ENCODE results near the gene ARL8A.

ARL8A gene

GRCh38 chr1:202163281-202164270 lies 19.0 kb upstream of the ARL8A start:
- DNase-seq (ENCODE audit: extremely low read depth, low read depth) = no peak
- TF ChIP-seq CTCF (IDR thresholded peaks at IDR 0.05; ENCODE audit: low read depth, low read length) = no peak

GRCh38 chr1:202162418-202163280 lies 18.1 kb upstream of the ARL8A start:
- TF ChIP-seq CTCF (IDR thresholded peaks at IDR 0.05; ENCODE audit: low read depth, low read length) = no peak

GRCh38 chr1:202162047-202162417 lies 17.5 kb upstream of the ARL8A start:
- no peak for TF ChIP-seq CTCF (IDR thresholded peaks at IDR 0.05; ENCODE audit: low read depth, low read length)
- no peak for DNase-seq (ENCODE audit: extremely low read depth, low read depth)

More at GRCh38 chr1:202162418-202163280, 18.1 kb upstream of the ARL8A start:
- no peak for DNase-seq (ENCODE audit: extremely low read depth, low read depth)

- TF ChIP-seq CTCF (IDR thresholded peaks at IDR 0.05; ENCODE audit: low read depth, low read length) = no peak
- DNase-seq (ENCODE audit: extremely low read depth, low read depth) = no peak
These were observed 16.9 kb upstream of the ARL8A start for GRCh38 chr1:202161151-202162046.

- DNase-seq (ENCODE audit: extremely low read depth, low read depth) = no peak
- no peak for TF ChIP-seq CTCF (IDR thresholded peaks at IDR 0.05; ENCODE audit: low read depth, low read length)
These were observed 15.9 kb upstream of the ARL8A start, which contains the start of gene PTPN7 for GRCh38 chr1:202160377-202160940. Gene PTPN7, minus strand, starts transcription at chr1:202160602. Its CDS starts 1,200 bp downstream, at chr1:202159402.

GRCh38 chr1:202159534-202160371 lies 15.2 kb upstream of the ARL8A start:
- TF ChIP-seq CTCF (IDR thresholded peaks at IDR 0.05; ENCODE audit: low read depth, low read length) = no peak
- no peak for DNase-seq (ENCODE audit: extremely low read depth, low read depth)

Measured in AG09319 (cell line).